ENCODE data around the gene CPPED1. TPM values are rescaled to one million over a fixed set of nuclear protein-coding genes. Genes with fewer than 3 reads are reported as not detected.

The CPPED1 gene
- total RNA-seq, 1 experiment from 2014 or later = 7.9 TPM

- Histone ChIP-seq H3K4me2 (ENCODE audit: insufficient read depth, insufficient read length, low read length) (no peak overlapping the region), H3K27ac (ENCODE audit: insufficient read length, low read depth, low read length) (no peak overlapping the region), H3K79me2 (ENCODE audit: insufficient read depth, low read length) (no peaks in the 10 kb centered on the region), H3K18ac (ENCODE audit: insufficient read length, low read depth, low read length) (no peak overlapping the region), H4K5ac (ENCODE audit: insufficient read length, low read depth, low read length) (no peak overlapping the region), H2BK15ac (ENCODE audit: low read depth, low read length) (no peak overlapping the region), H3K14ac (ENCODE audit: insufficient read depth, low read length) (no peak overlapping the region), H2AFZ (ENCODE audit: low read length) (no peak overlapping the region), H4K91ac (ENCODE audit: insufficient read length, low read depth, low read length) (no peak overlapping the region), H3K27me3 (ENCODE audit: insufficient read depth, low read length) (no peaks in the 10 kb centered on the region), H2BK12ac (ENCODE audit: insufficient read length, low read depth, low read length) (no peak overlapping the region), H2BK5ac (ENCODE audit: insufficient read length, low read length) (no peak overlapping the region), H3K4ac (ENCODE audit: low read depth, low read length) (no peak overlapping the region), H4K8ac (replicated peaks; ENCODE audit: insufficient read length, low read depth, low read length) (no peak overlapping the region), H3T11ph (ENCODE audit: low read length) (no peak overlapping the region), H4K20me1 (ENCODE audit: control insufficient read depth, insufficient read depth, insufficient read length) (no peaks in the 10 kb centered on the region), H2AK5ac (ENCODE audit: insufficient read length, low read length) (no peak overlapping the region), H3K9ac (ENCODE audit: extremely low read depth, insufficient read length, low read length) (no peak overlapping the region), H3K4me1 (ENCODE audit: insufficient read depth, low read length) (no peaks in the 10 kb centered on the region), H3K23ac (ENCODE audit: insufficient read length, low read depth, low read length) (no peak overlapping the region), H3K23me2 (ENCODE audit: insufficient read length, low read depth, low read length, poor library complexity, severe bottlenecking) (no peaks in the 10 kb centered on the region), H3K9me3 (ENCODE audit: control insufficient read depth, low read depth, low read length) (no peaks in the 10 kb centered on the region), H2BK120ac (ENCODE audit: low read depth, low read length, poor library complexity, severe bottlenecking) (no peak overlapping the region), H3K56ac (ENCODE audit: insufficient read length, low read depth, low read length) (no peak overlapping the region), H3K79me1 (ENCODE audit: insufficient read depth, low read depth, low read length, poor library complexity, severe bottlenecking) (no peaks in the 10 kb centered on the region), H2BK20ac (ENCODE audit: low read depth, low read length, poor library complexity, severe bottlenecking) (no peak overlapping the region)
- WGBS (ENCODE audit: extremely low coverage, insufficient read length, low lambda C conversion rate) = no CpG with 5 or more reads among the region's 5 CpGs
- no peak for DNase-seq
- Mint-ChIP-seq H3K27me3 (ENCODE audit: low read depth) (no peaks in the 10 kb centered on the region), H3K27ac (no peak overlapping the region), H3K4me1 (peaks cover 13 to 16% of the 10 kb centered on the region in 2 experiments), H3K9me3 (no peaks in the 10 kb centered on the region; a peak in 1 of 5 replicates), H3K36me3 (ENCODE audit: insufficient read depth in 1 of 3, low read depth in 3 of 3) (no peaks in the 10 kb centered on the region; a peak in 1 of 7 replicates), H3K4me3 (no peak overlapping the region)
- no peak for TF ChIP-seq CTCF (conservative IDR thresholded peaks at IDR 0.05)
Observed at GRCh38 chr16:12695454-12695853, 108.2 kb downstream of the CPPED1 start.
